B cell (primary cell): Measurements from ENCODE around the gene GRIK2.

Experiments
- EZH2 ChIP-seq: IDR thresholded peaks from 2 replicates; pipeline ENCODE4 v1.6.1; 2012; ENCODE audit warnings: borderline replicate concordance, low read depth, mild to moderate bottlenecking, moderate library complexity, low read length; ENCODE audit not compliant: insufficient read depth, poor library complexity, severe bottlenecking
- TF ChIP-seq, protein P1 (sequence below): fragments of 200-600 bp; IDR thresholded peaks from one replicate; pipeline ENCODE4 v1.8.0; 2022; ENCODE audit warnings: antibody characterized with exemption, mild to moderate bottlenecking

DNA sequence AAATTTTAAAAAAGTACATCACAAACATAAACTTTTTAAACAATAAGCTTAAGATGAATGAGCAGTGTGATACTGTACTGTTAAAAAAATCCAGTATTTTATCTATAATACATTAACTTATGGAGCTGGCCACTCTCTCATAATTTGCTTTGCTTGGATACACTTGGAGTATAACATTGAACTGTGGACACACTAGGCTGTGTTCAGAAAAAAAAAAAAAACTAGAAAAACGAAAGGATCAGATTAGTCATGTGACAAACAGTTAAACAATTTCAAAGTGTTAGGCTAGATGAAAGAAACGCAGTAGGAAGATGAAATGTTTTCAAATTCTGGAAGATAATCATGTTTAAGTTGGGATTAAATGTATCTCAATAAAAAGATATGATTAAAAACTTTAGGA lies 220.0 kb downstream of the GRIK2 start:
- TF ChIP-seq, protein P1, sequence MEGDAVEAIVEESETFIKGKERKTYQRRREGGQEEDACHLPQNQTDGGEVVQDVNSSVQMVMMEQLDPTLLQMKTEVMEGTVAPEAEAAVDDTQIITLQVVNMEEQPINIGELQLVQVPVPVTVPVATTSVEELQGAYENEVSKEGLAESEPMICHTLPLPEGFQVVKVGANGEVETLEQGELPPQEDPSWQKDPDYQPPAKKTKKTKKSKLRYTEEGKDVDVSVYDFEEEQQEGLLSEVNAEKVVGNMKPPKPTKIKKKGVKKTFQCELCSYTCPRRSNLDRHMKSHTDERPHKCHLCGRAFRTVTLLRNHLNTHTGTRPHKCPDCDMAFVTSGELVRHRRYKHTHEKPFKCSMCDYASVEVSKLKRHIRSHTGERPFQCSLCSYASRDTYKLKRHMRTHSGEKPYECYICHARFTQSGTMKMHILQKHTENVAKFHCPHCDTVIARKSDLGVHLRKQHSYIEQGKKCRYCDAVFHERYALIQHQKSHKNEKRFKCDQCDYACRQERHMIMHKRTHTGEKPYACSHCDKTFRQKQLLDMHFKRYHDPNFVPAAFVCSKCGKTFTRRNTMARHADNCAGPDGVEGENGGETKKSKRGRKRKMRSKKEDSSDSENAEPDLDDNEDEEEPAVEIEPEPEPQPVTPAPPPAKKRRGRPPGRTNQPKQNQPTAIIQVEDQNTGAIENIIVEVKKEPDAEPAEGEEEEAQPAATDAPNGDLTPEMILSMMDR: no peak
- no peak for TF ChIP-seq EZH2
